ENCODE results near the gene NR6A1.
"Not testable (repeated sequence)": the region's sequence is repeated elsewhere in the genome, so short reads cannot be mapped to it uniquely, and the experiment has no call there.

The NR6A1 gene

DNA sequence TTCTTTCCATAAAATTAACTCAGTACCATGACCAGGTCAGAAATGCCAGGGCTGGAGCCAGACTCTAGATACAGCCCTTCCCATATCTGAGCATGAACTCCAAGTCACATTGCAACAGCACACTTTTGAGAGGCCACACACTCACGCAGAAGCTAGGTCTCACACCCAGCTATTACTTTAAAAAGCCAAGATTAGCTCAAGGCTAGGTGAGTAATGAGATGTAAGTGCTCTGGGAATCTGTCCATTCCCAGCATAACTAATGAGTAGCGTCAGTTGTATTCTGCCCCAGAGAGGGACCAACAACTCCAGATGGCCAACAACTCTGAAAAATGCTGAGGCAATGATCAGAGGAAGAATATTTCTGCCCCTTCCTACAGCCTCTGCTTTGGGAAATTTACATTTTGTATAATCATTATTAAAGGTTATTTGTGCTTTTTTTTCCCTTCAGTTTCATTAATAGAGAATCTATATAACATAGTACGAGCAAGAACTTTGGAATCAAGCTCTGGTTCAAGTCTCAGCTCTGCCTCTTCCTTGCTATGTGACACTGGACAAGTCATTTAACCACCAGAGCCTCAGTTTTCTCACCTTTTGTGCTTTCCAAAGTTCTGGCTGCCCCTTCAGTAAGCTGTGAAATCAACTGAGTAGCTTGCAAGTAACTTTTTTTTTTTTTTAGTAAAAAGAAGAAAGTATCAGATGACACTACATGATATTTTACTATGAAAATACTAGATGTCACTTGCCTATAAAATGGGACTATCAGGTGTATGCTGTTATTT lies 118.3 kb downstream of the NR6A1 start:
- peak; percentile 68 for DNase-seq

DNA sequence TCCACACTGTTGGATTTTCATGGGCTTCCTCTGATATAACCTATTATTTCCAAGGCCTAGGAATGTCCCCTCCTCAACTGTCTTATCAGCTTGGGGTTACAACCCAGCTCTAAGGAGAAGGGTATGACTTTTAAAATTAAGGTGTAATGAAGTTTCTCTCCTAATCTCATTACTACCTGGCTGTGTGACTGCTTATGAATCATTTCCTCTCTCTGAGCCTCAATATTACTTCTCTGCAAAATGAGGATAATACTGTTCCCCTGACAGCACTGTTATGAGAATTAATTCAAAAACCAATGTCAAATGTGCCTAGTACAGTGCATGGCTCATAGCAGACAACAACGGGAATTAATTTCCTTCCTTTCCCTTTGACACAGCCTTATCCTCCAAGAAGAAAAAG lies 118.9 kb downstream of the NR6A1 start:
- no peak for DNase-seq

DNA sequence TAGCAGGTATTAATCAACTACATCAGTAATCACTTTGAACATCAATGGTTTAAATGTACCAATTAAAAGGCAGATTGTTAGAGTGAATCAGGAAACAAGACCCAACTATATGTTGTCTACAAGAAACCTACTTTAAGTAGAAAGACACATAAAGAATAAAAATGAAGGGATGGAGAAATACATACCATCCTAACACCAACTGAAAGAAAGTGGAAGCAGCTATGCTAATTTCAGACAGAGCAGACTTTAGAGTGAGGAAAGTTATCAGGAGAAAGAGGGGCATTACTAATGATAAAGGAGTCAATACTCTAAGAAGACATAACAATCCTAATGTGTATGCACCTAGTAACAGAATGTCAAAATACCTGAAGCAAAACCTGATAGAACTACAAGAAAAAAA lies 125.8 kb downstream of the NR6A1 start:
- no peak for DNase-seq

DNA sequence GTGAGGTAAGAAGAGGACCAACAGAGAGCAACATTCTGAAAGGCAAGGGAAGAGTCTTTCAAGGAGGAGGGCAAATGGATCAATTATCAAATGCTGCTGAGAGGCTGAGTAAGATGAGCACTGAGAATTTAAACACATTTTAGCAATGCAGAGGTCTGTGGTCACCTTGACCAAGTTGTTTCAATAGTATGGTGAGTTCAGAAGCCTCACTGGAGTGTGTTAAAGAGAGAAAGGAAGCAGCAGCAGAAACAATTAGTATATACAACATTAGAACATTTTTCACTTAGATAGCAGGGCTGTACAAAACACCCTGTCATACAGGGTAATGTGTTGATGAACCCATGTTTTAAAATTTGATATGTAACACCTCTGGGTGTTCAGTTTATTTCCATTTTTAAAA lies 131.5 kb downstream of the NR6A1 start:
- no peak for DNase-seq

DNA sequence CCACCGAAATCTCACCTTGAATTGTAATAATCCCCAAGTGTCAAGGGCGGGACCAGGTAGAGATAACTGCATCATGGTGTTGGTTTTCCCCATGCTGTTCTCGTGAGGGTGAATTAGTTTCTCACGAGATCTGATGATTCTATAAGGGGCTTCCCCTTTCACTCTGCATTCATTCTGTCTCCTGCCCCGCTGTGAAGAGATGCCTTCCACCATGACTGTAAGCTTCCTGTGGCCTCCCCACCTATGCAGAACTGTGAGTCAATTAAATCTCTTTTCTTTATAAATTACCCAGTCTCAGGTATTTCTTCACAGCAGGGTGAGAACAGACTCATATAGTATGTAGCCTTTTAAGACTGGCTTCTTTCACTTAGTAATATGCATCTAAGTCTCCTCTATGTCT lies 135.8 kb downstream of the NR6A1 start:
- DNase-seq = no peak

DNA sequence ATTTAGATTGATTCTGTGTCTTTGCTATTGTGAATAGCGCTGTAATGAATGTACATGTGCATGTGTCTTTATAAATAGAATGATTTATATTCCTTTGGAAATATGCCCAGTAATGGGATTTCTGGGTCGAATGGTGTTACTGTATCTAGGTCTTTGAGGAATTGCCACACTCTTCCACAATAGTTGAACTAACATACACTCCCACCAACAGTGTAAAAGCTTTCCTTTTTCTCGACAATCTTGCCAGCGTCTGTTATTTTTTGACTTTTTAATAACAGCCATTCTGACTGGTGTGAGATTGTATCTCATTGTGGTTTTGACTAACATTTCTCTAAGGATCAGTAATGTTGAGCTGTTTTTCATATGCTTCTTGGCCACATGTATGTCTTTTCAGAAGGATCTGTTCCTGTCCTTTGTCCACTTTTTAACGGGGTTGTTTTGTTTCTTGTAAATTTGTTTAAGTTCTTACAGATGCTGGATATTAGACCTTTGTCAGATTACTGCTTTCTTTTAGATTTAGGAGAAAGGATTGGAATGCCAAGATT lies 139.0 kb downstream of the NR6A1 start:
- peak; percentile 58 for DNase-seq

DNA sequence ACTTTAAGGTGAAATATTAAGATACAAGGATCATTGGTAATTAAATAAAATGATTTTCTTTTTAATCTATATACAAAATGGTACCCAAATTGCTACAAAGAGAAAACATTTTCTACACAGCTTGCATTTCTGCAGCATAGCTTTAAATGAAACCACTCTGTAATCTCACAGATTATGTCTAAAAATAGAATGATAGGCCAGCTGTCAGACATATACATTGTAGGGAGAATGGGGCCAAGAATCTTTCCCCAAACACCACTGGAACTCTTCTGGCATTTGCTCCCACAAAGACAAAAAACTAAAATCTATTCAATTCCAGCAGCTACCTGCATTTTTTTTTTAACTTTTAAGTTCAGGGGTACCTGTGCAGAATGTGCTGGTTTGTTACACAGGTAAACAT lies 139.8 kb downstream of the NR6A1 start:
- no peak for DNase-seq

DNA sequence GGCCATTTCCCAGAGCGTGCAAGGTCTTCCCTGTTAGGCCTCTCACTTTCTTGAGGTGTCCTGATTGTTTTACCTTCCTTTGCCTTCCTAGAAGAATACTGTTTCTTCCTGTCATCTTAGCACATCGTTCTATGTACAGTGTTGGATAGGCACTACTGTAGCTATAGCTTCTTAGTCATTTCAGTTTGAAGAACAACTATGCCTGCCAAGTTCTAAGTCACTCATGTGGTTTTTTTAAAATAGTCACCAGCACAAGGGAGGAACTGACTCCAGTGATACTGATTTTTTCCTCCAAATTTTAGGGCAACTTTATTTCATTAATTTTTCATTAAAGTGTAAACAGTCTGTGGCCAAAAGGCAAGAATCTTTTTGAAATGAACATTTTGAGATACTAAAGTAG lies 141.5 kb downstream of the NR6A1 start:
- peak; percentile 74 for DNase-seq

DNA sequence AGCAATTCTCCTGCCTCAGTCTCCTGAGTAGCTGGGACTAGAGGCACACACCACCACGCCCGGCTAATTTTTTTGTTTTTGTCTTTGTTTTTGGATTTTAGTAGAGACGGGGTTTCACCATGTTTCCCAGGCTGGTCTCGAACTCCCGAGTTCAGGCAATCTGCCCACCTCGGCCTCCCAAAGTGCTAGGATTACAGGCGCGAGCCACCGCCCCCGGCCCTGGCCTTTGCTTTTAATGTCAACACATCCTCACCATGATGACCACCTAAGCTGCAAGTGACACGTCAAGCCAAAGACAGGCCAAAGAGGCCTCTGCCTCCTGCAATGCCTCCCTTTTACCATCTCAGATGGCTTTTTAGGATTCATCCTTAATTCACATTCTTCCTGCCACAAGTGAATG lies 142.4 kb downstream of the NR6A1 start:
- DNase-seq = no peak

DNA sequence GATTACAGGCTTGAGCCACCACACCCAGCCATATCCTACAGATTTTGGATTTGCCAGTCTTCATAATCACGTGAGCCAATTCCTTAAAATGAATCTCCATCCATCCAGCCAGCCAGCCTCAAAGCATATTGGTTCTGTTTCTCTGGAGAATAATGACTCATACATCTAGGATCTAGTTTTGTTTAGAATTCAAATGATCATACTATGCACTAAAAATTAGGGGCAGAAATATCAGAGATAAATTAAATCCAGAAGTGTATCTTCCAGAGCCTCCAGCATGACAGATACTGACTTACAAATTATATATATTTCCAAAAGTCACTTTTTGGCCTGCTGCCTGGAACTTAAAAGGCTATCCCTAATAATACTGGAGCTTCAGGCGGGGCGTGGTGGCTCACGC lies 144.8 kb downstream of the NR6A1 start:
- DNase-seq = peak; percentile 58

DNA sequence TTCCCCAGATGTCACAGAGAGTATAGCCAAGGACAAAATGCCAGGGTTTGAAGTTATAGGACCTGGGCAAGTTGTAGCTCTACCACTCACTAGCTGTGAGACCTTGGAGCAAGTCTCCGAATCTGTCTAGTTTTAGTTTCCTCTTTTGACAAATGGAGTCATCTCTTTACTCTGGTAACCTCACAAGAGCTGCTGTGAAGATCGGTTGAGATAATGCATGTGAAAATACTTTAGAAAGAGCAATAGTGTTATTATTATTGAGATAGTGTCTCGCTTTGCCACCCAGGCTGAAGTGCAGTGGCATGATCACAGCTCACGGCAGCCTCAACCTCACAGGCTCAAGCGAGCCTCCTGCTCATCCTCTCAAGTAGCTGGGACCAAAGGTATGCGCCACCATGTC lies 146.0 kb downstream of the NR6A1 start:
- no peak for DNase-seq

DNA sequence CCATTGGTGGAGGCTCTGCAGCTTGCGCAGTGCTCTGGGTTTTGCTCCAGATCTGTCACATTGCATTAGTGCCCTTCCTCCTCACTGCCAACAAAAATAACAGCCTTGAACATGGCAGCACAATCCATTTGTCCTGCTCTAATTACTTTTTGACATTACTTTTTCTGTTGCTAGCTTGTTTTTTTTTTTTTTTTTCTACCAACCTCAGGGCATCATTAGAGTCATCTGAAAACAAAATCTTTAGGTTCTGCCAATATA lies 146.4 kb downstream of the NR6A1 start:
- DNase-seq = no peak

DNA sequence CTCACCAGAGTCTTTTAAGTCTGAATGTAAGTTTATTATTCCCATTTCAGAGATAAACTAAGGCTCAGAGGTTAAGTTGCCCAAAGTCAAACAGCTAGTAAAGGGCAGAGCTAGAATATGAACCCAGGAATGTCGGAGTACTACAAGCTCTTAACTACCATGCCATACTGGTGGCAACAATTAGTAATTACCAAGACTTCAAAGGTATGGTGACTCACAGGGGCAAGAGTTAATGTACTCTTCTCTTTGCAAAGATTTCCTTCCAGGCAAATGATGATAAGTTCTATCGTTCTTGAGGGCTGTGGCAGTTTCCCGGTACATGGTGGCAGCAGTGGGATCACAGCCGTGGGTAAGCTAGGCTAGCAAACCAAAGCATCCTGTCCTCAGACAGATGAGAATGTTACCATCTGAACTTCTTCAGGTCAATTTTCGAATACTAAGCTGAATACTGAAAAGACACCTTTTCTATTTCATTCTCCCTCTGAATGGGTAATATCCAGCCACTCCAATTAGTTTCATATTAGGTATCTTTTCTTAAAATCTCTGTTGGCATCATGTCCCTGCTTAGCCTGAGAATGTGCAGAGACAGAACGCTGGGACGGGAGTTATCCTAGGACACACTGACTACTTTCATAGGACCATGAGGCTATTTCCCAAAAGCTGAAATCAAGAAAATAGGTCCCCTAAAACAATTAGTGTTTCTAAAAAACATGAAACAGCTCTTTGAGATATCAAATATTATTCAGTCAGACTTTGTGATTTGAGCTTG lies 147.0 kb downstream of the NR6A1 start:
- no peak for DNase-seq

DNA sequence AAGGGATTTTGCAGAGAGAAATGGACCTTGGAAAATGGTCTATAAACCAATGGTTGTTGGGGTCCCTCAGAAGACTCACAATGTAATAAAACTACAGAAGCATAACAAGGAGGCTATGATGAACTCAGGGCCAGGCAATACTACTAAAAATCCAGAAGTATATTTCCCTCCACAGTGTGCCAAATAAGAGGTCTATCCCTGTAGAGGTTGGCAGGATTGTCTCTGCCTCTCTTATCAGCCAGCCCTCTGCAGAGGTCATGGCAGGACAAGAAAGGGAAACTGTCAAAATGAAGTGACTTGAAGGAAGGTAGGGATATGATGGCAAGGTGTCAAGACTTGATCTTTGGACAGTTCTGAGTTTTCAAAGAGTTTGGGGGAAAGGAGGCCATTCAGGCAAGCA lies 148.2 kb downstream of the NR6A1 start:
- no peak for DNase-seq

DNA sequence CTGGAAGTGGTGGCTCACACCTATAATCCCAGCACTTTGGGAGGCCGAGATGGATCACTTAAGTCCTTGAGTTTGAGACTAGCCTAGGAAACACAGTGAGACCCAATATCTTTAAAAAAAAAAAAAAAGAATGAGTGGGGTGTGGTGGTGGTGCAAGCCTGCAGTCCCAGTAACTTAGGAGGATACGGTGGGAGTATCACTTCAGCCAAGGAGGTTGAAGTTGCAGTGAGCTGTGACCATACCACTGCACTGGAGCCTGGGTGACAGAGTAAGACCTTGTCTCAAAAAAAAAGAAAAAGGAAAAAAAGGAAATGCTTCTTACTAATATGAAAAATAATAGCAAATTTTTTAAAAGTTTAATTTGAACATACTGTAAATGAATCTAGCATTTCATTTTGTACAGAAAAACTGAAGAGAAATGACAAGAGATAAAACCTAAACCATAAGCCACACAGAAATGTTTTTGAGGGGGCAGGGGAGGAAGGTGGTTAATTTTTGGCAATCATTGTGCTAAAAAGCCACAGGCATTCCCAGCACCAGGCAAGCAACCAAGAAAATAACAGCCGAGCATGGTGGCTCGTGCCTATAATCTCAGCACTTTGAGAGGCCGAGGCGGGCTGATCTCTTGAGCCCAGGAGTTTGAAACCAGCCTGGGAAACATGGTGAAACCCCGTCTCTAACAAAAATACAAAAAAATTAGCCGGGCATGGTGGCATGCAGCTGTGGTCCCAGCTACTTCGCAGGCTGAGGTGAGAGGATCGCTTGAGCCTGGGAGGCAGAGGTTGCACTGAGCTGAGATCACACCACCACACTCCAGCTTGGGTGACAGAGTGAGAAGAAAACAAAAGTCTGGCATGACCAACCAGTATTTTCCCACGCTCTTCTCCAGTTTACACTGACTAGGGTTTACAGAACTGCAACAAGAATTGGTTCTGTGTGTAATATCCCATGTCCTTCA lies 149.5 kb downstream of the NR6A1 start:
- no peak for DNase-seq

DNA sequence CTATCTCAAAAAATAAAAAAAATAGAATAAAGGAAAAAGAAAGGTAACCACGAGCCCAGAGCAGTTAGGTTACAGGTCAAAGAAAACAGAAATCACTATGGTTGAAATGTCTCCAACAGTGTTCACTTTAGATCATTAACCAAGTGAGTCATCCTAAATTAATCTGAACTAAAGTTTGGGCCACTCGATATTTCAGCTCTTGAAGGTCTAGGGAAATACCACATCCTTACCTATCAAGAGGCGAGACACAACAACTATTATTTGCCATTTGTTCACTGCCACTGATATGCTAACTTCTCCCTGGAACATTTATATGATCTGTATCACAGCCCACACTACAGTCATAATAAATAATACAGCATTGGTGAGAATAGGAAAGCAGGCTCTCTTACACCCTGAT lies 152.6 kb downstream of the NR6A1 start:
- DNase-seq = no peak

DNA sequence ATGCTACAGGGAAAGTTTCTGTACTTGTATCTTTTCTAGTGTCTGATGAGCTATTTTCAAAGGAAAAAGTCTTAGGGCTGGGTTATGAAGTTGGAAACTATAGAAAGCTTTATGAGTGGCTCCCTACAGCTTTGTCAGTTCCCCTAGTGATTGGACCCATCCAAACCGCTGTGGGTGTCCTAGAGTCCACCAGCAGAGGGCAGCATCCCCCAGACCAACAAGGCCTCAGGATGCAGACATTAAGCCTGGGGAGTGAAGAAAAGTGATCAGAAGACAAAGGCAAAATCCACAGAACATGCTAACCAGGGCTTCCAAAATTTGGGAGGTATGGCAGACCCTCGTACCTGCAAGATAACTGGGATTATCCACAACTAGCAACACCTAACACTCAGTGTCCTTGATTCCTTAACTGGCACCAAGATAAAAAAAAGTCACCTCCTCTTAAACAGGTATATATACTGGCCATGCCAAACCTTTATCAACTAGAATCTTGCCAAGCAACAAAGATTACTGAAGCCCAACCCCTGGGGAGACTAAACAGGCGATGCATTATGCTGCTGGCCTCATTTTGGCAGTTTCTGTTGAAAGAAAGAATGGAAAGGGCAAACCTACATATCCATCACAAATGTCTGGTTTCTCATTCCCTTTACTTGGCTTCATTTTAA lies 153.5 kb downstream of the NR6A1 start:
- DNase-seq = peak; percentile 65

DNA sequence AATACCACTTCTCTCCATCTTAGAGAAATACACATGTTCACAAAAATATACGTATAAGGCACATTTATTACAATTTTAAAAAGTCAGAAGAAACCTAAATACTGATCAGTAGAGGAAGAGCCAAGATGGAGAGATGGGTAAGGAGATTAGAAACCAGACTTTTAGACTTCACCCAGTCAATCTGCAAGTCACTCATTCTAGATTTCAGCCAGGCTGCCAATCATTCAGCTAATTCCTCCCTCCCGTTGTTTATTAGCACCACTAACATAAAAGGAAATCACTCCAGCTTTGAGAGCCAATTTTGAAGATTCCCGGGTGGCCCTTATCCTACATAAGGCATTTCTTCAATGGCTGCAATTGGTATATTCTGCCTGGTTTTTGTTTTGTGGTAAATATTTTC lies 154.2 kb downstream of the NR6A1 start:
- no peak for DNase-seq

DNA sequence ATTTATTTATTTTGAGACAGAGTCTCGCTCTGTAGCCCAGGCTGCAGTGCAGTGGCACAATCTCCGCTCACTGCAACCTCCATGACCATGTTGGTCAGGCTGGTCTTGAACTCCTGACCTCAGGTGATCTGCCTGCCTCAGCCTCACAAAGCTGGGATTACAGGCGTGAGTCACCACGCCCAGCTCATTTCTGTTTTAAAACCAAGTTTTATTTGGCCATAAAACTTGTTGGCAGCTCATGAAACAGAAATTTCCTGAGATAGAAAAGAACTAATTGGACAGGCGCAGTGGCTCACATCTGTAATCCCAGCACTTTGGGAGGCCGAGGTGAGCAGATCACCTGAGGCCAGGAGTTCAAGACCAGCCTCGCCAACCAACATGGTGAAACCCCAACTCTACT lies 155.3 kb downstream of the NR6A1 start:
- not testable (repeated sequence) for DNase-seq

DNA sequence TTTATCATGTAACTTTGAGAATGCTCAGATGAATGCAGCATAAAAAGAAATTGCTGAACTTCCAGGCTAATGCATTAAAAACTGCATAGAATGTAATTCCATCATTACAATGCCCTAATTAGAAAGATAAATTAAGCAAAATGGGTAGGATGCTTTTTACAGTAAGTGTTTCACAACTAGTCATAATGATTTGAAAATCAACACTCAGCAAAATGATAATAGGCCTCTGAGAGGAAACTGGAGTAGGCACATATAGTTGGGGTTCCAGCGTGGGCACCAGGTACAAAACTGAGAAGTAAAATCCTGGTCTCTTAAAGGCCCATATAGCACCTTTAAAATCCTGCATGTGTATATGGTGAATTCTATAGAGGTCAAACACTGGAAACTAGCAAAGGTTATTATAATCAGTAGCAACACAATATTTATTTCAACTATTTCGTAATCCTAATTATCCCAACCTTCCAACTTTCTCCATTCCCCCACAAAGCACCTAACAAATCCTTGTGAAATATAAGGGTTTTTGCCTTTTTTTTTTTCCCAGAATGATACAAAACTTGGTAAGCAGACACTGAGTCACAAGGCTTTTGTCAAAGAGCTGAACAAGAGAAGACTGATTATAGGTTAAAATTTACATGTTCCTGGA lies 155.9 kb downstream of the NR6A1 start:
- no peak for DNase-seq

DNA sequence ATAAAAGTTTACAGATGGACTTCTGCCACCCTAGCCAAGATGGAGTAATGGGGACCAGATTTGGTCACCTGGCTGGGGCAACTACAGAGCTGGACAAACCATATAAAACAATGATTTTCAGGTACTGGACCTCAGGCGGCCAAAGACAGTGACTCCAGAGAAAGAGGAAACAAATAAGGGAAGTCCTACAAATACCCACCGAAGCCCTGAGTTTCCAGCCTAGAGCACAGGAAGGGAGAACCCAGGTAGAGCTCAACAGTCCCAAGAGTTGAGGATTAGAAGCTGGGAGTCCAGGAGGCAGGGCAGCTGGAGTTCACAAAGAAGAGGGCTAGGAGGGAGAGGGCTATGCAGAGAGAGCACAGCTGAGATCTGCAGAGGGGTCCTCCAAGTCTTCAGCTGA lies 157.3 kb downstream of the NR6A1 start:
- no peak for DNase-seq

DNA sequence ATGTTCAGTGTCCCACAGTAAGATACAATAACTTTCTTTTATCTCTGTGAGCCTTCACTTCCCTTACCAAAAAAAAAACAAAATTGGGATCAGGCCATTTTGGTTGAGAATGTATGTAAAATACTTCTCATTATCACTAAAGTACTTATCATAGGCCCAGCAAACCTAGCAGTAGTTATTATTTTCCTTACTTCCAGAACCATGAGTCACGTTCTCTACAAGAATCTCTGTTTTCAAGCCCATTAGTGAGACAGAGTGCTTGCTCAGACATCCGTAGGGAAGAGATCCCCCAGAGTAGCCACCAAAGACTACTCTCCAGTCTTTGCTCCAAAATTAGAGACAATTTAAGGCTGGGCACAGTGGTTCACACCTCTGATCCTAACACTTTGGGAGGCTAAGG lies 160.0 kb downstream of the NR6A1 start:
- no peak for DNase-seq

All from HCEC 1CT (cell line).